Tibial nerve (tissue), 4 donors: ENCODE data around the gene PKD2.

Experiments
- CTCF ChIP-seq, 5 experiments: fragments of 200-600 bp in 3 of 5; fragments of 450-650 bp in 2 of 5; sonication (generic) in 3 of 5; IDR thresholded peaks; one replicate each; pipeline ENCODE4 v1.5.1; 2016 to 2019; ENCODE audit warnings: antibody characterized with exemption in 5 of 5, mild to moderate bottlenecking in 3 of 5, moderate library complexity in 2 of 5
- EP300 ChIP-seq, 2 donors: sonication (generic); formaldehyde crosslinking; IDR thresholded peaks; one replicate each; pipeline ENCODE4 v1.6.1; 2017; ENCODE audit warnings: antibody characterized with exemption in 2 of 2, mild to moderate bottlenecking in 1 of 2
- POLR2A ChIP-seq, 2 donors: fragments of 450-650 bp; IDR thresholded peaks; one replicate each; pipeline ENCODE4 v1.6.1; 2017; ENCODE audit warnings: antibody characterized with exemption in 2 of 2, mild to moderate bottlenecking in 2 of 2, moderate library complexity in 2 of 2

GRCh38 chr4:88033309-88033708 lies 25.9 kb downstream of the PKD2 start:
- TF ChIP-seq CTCF (IDR thresholded peaks at IDR 0.05) (peak; percentile 45 to 59 (median 58)), POLR2A (IDR thresholded peaks at IDR 0.05) (no peak), EP300 (IDR thresholded peaks at IDR 0.05) (no peak)
